Gastroesophageal sphincter (tissue), 3 donors: ENCODE data around the gene PUS1.

Source experiments
- CTCF ChIP-seq, 4 experiments: fragments of 200-600 bp in 2 of 4; fragments of 450-650 bp in 2 of 4; sonication (generic) in 1 of 4; IDR thresholded peaks; one replicate each; pipeline ENCODE4 v1.5.1; 2017 to 2019; ENCODE audit warnings: antibody characterized with exemption in 4 of 4, mild to moderate bottlenecking in 2 of 4, moderate library complexity in 2 of 4
- POLR2A ChIP-seq, 2 donors: fragments of 450-650 bp; IDR thresholded peaks; one replicate each; pipeline ENCODE4 v1.6.1; 2017; ENCODE audit warnings: antibody characterized with exemption in 2 of 2, mild to moderate bottlenecking in 2 of 2, moderate library complexity in 1 of 2
- POLR2AphosphoS5 ChIP-seq: sonication (generic); formaldehyde crosslinking; IDR thresholded peaks from one replicate; pipeline ENCODE4 v1.6.1; 2017; ENCODE audit warnings: antibody characterized with exemption

DNA sequence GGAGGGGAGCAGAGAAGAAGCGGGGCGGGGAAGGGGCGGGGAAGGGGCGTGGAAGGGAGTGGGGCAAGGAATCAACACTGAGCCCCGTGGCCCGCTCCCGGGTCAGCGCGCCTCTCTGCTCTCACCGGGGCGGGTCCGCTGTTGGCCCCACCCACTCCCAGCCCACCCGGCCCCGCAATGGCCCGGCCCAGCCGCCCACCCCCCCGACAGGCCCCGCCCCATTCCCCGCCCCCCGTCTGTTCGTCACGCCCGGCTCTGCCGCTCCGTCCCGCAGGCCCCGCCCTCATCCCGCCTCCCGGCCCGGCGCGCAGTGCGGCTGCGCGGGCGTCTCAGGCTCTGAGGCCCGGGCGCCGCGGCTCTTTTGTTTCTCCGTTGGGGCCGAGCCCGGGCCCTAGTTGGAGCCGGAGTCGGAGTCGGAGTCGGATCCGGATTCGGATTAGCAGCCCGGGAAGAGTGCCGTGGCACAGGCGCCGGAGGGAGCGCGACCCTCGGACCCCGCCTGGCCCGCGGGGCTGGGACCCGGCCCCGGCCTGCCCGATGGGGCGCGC is 34.7 kb upstream of the PUS1 start, which contains the start of gene ULK1:
- TF ChIP-seq CTCF (IDR thresholded peaks at IDR 0.05) (no peak), POLR2A (IDR thresholded peaks at IDR 0.05) (peak; percentile 92 to 97), POLR2AphosphoS5 (peak; percentile 82)
